ENCODE results near the gene MRPS18B. TPM values are rescaled to one million over a fixed set of nuclear protein-coding genes. Genes with fewer than 3 reads are reported as not detected.
A peak's percentile ranks its signal among the peaks of the same experiment; 100 is the strongest.

The MRPS18B gene
- total and polyA plus RNA-seq, 2 of the 13 experiments (the other 11 are each of a cell fraction or from before 2014, with no cell fraction given): 125 to 131 TPM

DNA sequence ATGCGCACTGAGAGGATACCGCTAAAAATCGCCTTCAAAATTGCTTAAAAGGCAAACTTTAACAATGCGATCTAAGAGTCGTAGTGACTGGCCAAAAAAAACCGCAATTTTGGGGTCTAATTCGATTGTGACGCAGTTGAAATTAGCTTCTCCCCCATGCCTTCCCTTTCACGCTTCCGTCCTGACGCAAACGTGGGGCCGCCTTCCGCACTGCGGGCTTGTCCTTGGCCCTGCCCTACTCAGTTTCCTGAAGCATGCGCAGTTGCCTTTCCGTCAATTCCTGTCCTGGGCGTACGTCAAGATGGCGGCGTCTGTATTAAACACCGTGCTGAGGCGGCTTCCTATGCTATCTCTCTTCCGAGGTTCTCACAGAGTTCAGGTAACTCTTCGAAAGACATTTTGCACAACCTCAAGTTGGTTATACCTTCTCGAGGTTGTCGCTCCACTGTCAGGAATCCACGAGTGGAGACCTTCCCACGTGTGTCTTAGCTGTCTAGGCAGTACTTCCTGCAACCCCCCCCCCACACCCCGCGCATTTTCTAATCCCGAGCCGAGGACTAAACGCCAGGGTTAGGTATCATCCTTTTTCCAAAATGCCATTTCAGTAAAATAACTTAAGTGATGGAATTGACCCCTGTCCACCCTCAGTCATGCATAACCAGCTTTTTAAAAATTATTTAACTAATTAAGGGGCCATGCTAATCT lies at the start of gene MRPS18B (continued):
- TF ChIP-seq, protein P1, sequence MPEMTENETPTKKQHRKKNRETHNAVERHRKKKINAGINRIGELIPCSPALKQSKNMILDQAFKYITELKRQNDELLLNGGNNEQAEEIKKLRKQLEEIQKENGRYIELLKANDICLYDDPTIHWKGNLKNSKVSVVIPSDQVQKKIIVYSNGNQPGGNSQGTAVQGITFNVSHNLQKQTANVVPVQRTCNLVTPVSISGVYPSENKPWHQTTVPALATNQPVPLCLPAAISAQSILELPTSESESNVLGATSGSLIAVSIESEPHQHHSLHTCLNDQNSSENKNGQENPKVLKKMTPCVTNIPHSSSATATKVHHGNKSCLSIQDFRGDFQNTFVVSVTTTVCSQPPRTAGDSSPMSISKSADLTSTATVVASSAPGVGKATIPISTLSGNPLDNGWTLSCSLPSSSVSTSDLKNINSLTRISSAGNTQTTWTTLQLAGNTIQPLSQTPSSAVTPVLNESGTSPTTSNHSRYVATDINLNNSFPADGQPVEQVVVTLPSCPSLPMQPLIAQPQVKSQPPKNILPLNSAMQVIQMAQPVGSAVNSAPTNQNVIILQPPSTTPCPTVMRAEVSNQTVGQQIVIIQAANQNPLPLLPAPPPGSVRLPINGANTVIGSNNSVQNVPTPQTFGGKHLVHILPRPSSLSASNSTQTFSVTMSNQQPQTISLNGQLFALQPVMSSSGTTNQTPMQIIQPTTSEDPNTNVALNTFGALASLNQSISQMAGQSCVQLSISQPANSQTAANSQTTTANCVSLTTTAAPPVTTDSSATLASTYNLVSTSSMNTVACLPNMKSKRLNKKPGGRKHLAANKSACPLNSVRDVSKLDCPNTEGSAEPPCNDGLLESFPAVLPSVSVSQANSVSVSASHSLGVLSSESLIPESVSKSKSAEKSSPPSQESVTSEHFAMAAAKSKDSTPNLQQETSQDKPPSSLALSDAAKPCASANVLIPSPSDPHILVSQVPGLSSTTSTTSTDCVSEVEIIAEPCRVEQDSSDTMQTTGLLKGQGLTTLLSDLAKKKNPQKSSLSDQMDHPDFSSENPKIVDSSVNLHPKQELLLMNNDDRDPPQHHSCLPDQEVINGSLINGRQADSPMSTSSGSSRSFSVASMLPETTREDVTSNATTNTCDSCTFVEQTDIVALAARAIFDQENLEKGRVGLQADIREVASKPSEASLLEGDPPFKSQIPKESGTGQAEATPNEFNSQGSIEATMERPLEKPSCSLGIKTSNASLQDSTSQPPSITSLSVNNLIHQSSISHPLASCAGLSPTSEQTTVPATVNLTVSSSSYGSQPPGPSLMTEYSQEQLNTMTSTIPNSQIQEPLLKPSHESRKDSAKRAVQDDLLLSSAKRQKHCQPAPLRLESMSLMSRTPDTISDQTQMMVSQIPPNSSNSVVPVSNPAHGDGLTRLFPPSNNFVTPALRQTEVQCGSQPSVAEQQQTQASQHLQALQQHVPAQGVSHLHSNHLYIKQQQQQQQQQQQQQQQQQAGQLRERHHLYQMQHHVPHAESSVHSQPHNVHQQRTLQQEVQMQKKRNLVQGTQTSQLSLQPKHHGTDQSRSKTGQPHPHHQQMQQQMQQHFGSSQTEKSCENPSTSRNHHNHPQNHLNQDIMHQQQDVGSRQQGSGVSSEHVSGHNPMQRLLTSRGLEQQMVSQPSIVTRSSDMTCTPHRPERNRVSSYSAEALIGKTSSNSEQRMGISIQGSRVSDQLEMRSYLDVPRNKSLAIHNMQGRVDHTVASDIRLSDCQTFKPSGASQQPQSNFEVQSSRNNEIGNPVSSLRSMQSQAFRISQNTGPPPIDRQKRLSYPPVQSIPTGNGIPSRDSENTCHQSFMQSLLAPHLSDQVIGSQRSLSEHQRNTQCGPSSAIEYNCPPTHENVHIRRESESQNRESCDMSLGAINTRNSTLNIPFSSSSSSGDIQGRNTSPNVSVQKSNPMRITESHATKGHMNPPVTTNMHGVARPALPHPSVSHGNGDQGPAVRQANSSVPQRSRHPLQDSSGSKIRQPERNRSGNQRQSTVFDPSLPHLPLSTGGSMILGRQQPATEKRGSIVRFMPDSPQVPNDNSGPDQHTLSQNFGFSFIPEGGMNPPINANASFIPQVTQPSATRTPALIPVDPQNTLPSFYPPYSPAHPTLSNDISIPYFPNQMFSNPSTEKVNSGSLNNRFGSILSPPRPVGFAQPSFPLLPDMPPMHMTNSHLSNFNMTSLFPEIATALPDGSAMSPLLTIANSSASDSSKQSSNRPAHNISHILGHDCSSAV (CRISPR knock-in tag; IDR thresholded peaks at IDR 0.05; ENCODE audit: borderline replicate concordance): no peak
- no peak for TF ChIP-seq SNAI1 (CRISPR knock-in tag; IDR thresholded peaks at IDR 0.05; ENCODE audit: borderline replicate concordance)
- TF ChIP-seq NFYB (CRISPR knock-in tag; IDR thresholded peaks at IDR 0.05): peak; percentile 42; the same call in 1 of the 2 replicates
- TF ChIP-seq, protein P2, sequence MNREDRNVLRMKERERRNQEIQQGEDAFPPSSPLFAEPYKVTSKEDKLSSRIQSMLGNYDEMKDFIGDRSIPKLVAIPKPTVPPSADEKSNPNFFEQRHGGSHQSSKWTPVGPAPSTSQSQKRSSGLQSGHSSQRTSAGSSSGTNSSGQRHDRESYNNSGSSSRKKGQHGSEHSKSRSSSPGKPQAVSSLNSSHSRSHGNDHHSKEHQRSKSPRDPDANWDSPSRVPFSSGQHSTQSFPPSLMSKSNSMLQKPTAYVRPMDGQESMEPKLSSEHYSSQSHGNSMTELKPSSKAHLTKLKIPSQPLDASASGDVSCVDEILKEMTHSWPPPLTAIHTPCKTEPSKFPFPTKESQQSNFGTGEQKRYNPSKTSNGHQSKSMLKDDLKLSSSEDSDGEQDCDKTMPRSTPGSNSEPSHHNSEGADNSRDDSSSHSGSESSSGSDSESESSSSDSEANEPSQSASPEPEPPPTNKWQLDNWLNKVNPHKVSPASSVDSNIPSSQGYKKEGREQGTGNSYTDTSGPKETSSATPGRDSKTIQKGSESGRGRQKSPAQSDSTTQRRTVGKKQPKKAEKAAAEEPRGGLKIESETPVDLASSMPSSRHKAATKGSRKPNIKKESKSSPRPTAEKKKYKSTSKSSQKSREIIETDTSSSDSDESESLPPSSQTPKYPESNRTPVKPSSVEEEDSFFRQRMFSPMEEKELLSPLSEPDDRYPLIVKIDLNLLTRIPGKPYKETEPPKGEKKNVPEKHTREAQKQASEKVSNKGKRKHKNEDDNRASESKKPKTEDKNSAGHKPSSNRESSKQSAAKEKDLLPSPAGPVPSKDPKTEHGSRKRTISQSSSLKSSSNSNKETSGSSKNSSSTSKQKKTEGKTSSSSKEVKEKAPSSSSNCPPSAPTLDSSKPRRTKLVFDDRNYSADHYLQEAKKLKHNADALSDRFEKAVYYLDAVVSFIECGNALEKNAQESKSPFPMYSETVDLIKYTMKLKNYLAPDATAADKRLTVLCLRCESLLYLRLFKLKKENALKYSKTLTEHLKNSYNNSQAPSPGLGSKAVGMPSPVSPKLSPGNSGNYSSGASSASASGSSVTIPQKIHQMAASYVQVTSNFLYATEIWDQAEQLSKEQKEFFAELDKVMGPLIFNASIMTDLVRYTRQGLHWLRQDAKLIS (CRISPR knock-in tag; IDR thresholded peaks at IDR 0.05): 0 out of 2 replicates have a peak, but pooled peaks have one; percentile 47
- TF ChIP-seq ETV6 (CRISPR knock-in tag; conservative IDR thresholded peaks at IDR 0.05): no peak; the same call in 1 of the 2 replicates
- TF ChIP-seq ATF7-NPFF (CRISPR knock-in tag; IDR thresholded peaks at IDR 0.05; ENCODE audit: low read depth): peak; percentile 73
- TF ChIP-seq ZNF432 (CRISPR knock-in tag; IDR thresholded peaks at IDR 0.05; ENCODE audit: borderline replicate concordance): no peak
- TF ChIP-seq ZNF746 (CRISPR knock-in tag; IDR thresholded peaks at IDR 0.05): peak; percentile 56; the same call in 1 of the 2 replicates
- TF ChIP-seq DR1 (CRISPR knock-in tag; IDR thresholded peaks at IDR 0.05): peak; percentile 68
- no peak for TF ChIP-seq FOXJ3 (CRISPR knock-in tag; IDR thresholded peaks at IDR 0.05; ENCODE audit: borderline replicate concordance)
- TF ChIP-seq PITX1 (CRISPR knock-in tag; IDR thresholded peaks at IDR 0.05): peak; percentile 77
- no peak for TF ChIP-seq ZSCAN29 (CRISPR knock-in tag; conservative IDR thresholded peaks at IDR 0.05)
- TF ChIP-seq MIER2 (CRISPR knock-in tag; IDR thresholded peaks at IDR 0.05): no peak
- no peak for TF ChIP-seq TCF12 (IDR thresholded peaks at IDR 0.05)
- 0 out of 2 replicates have a peak, but pooled peaks have one; percentile 18 for TF ChIP-seq TCF12 (CRISPR knock-in tag; IDR thresholded peaks at IDR 0.05)
- TF ChIP-seq HOXD1 (CRISPR knock-in tag; IDR thresholded peaks at IDR 0.05): no peak
- peak; percentile 100 for TF ChIP-seq ZNF839 (CRISPR knock-in tag; IDR thresholded peaks at IDR 0.05; ENCODE audit: borderline replicate concordance)
- TF ChIP-seq RAD21 (CRISPR knock-in tag; IDR thresholded peaks at IDR 0.05): no peak; the same call in 1 of the 2 replicates
- no peak; the same call in 1 of the 2 replicates for TF ChIP-seq RARA (CRISPR knock-in tag; IDR thresholded peaks at IDR 0.05)

All from HepG2 (cell line).